ENCODE data around the gene FKBP1A. TPM values are rescaled to one million over a fixed set of nuclear protein-coding genes. Genes with fewer than 3 reads are reported as not detected.

Gene FKBP1A
- total and polyA plus RNA-seq, 2 experiments from 2014 or later, result 95.1 to 162 TPM

DNA sequence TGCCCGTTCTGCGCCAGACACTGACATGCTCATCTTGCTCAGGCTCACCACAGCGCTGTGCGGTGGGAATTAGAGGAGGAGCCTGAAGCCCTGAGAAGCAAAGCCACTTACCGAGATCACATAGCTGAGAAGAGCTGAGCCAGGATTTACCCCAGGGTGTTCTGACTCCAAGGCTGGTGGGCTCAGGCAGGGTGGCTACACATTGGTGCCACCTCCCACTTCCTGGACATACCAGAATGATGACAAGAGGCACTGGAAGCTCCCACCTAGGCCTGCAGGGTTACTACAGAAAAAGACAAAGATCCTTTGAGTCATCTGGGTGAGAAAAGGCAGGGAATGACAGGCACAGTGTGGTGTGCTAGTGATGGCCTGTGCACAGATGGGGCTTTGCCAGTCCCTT lies 24.4 kb upstream of the FKBP1A start:
- no peaks in the 10 kb centered on the region for H3K27me3 ChIP-seq
- TF ChIP-seq, protein P1, sequence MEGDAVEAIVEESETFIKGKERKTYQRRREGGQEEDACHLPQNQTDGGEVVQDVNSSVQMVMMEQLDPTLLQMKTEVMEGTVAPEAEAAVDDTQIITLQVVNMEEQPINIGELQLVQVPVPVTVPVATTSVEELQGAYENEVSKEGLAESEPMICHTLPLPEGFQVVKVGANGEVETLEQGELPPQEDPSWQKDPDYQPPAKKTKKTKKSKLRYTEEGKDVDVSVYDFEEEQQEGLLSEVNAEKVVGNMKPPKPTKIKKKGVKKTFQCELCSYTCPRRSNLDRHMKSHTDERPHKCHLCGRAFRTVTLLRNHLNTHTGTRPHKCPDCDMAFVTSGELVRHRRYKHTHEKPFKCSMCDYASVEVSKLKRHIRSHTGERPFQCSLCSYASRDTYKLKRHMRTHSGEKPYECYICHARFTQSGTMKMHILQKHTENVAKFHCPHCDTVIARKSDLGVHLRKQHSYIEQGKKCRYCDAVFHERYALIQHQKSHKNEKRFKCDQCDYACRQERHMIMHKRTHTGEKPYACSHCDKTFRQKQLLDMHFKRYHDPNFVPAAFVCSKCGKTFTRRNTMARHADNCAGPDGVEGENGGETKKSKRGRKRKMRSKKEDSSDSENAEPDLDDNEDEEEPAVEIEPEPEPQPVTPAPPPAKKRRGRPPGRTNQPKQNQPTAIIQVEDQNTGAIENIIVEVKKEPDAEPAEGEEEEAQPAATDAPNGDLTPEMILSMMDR (IDR thresholded peaks at IDR 0.05; ENCODE audit: low read depth, low read length), result no peak
- H3K27ac ChIP-seq, result no peak overlapping the region
- peak in 1 of 2 donors; percentile 30 for DNase-seq (ENCODE audit: low read depth in 1 of 2, low spot score in 1 of 2)
- no peaks in the 10 kb centered on the region for H3K9me3 ChIP-seq (ENCODE audit: low read depth)
- H3K4me1 ChIP-seq (ENCODE audit: low read depth), result no peaks in the 10 kb centered on the region
- no peaks in the 10 kb centered on the region for H3K36me3 ChIP-seq
- no peak overlapping the region for H3K4me3 ChIP-seq

DNA sequence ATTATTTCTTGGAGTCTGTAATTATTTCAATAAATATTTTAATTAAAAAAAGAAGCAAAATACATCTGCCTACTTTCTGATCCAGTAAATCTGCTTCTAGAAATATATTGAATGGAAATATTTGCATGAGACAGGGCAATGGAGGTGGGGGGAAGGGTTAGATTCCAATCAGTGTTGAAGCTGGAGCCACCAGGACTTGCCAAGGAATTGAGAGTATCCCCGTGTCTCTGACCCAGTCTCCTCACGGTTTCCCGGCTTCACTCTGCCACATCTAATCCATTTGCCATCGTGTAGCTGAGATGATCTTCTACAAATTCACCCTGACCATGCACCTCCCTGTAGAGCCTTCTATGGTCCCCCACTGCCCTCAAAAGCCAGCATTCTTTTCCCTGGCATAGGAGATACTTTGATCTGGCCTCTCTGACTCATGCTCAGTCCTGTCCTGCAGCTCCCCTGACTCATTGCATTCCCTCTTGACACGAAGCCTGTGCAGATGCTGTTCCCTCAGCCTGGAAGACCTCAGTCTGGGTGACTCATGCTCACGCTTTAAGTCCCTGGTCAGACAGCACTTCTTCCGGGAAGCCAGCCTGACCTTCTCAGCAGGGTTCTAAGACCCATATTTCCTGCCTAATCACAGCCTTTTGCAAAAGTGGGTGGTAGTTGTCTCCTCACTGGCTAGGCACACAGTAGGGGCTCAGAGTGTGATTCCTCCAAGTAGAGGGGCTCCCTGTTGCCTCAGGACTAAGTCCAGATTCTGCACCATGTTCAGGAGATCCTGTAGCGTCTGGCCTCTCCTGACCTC lies 23.0 kb upstream of the FKBP1A start:
- peak in 1 of 2 donors; percentile 82 for DNase-seq (ENCODE audit: low read depth in 1 of 2, low spot score in 1 of 2)
- Histone ChIP-seq H3K4me1 (ENCODE audit: low read depth) (no peaks in the 10 kb centered on the region), H3K4me3 (no peak overlapping the region), H3K36me3 (no peaks in the 10 kb centered on the region), H3K27me3 (no peaks in the 10 kb centered on the region), H3K9me3 (ENCODE audit: low read depth) (no peaks in the 10 kb centered on the region), H3K27ac (no peak overlapping the region)
- TF ChIP-seq, protein P1 (IDR thresholded peaks at IDR 0.05; ENCODE audit: low read depth, low read length), result no peak

DNA sequence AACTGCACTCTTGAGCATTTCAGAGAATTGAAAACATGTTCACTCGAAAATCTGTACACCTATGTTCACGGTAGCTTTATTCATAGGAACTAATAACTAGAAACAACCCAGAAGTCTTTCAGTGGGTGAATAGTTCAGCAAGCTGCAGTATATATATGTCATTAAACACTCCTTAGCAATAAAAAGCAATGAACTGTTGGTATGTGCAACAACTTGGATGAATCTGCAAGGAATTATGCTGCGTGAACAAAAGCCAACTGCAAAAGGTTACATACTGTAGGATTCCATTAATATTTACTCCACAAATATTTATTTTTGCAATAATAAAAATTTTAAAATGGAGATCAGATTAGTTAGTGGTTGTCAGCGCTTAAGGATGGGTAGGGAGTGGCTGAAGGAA lies 22.1 kb upstream of the FKBP1A start:
- TF ChIP-seq, protein P1 (IDR thresholded peaks at IDR 0.05; ENCODE audit: low read depth, low read length), result no peak
- H3K27ac ChIP-seq, result no peak overlapping the region
- H3K4me1 ChIP-seq (ENCODE audit: low read depth), result no peaks in the 10 kb centered on the region
- H3K27me3 ChIP-seq, result no peaks in the 10 kb centered on the region
- H3K4me3 ChIP-seq, result no peak overlapping the region
- no peak for DNase-seq (ENCODE audit: low read depth in 1 of 2, low spot score in 1 of 2)
- no peaks in the 10 kb centered on the region for H3K9me3 ChIP-seq (ENCODE audit: low read depth)
- no peaks in the 10 kb centered on the region for H3K36me3 ChIP-seq

DNA sequence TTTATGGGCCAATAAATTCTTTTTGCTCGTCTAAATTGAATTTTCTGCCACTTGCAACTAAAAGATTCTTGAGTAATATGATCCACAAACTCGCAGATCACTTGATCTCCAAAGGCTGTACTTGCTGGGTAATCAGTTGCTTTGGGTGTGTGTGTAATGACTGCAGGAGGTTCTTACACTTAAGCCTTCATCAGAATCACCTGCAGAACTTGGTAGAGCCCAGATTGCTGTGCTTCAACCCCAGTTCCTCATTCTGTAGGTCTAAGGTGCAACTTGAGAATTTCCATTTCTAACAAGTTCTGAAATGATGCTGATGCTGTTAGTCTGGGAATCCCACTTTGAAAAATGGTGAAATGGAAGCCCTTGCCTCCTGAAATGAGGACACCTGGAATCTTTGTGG lies 12.9 kb upstream of the FKBP1A start:
- no peak overlapping the region for H3K27ac ChIP-seq
- H3K4me3 ChIP-seq, result no peak overlapping the region
- H3K4me1 ChIP-seq (ENCODE audit: low read depth), result no peaks in the 10 kb centered on the region
- DNase-seq (ENCODE audit: low read depth in 1 of 2, low spot score in 1 of 2), result no peak
- H3K9me3 ChIP-seq (ENCODE audit: low read depth), result no peaks in the 10 kb centered on the region
- H3K27me3 ChIP-seq, result peaks cover 8% of the 10 kb centered on the region
- TF ChIP-seq, protein P1 (IDR thresholded peaks at IDR 0.05; ENCODE audit: low read depth, low read length), result no peak
- no peaks in the 10 kb centered on the region for H3K36me3 ChIP-seq

DNA sequence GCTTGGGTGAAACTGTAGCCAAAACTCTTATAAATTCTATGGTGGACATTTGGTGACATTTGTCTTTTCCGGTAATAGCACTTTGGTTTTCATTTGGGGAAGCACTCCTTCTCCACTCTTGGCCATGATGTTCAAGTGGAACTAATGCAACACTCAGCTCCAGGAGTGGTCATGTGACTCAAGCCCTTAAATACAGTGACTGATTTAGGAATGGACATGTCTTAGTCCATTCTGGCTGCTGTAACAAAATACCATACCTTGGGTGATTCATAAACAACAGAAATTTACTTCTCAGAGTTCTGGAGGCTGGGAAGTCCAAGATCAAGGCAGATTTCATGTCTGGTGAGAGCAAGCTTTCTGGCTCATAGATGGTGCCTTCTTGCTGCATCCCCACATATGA lies 10.8 kb upstream of the FKBP1A start:
- Histone ChIP-seq H3K9me3 (ENCODE audit: low read depth) (no peaks in the 10 kb centered on the region), H3K36me3 (no peaks in the 10 kb centered on the region), H3K4me1 (ENCODE audit: low read depth) (no peaks in the 10 kb centered on the region), H3K27me3 (peaks cover 15% of the 10 kb centered on the region), H3K27ac (no peak overlapping the region), H3K4me3 (no peak overlapping the region)
- DNase-seq (ENCODE audit: low read depth in 1 of 2, low spot score in 1 of 2), result no peak
- TF ChIP-seq, protein P1 (IDR thresholded peaks at IDR 0.05; ENCODE audit: low read depth, low read length), result no peak
